ENCODE results near the gene CPNE8. TPM values are rescaled to one million over a fixed set of nuclear protein-coding genes. Genes with fewer than 3 reads are reported as not detected.

CPNE8 gene
- total and polyA plus RNA-seq, 2 experiments from 2014 or later = 3.5 to 4.1 TPM

DNA sequence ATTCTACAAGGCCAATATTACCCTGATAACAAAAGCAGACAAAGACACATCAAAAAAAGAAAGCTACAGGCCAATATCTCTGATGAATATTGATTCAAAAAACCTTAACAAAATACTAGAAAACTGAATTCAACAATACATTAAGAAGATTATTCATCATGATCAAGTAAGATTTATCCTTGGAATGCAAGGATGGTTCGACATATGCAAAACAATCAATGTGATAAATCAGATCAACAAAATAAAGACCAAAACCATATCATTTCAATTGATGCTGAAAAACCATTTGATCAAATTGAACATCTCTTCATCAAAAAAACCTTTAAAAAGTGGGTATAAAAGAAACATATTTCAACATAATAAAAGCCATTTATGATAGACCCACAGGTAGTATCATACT, 117.3 kb downstream of the CPNE8 start:
- no peak for DNase-seq
- H3K4me3 ChIP-seq = no peak overlapping the region
- H3K36me3 ChIP-seq (ENCODE audit: low read depth) = no peaks in the 10 kb centered on the region
- H3K9me2 ChIP-seq (ENCODE audit: insufficient read depth) = no peaks in the 10 kb centered on the region
- TF ChIP-seq EZH2phosphoT487 (IDR thresholded peaks at IDR 0.05; ENCODE audit: insufficient read depth, low read depth) (no peak), EZH2 (IDR thresholded peaks at IDR 0.05; ENCODE audit: insufficient read depth, poor library complexity, severe bottlenecking) (no peak)
- no peak overlapping the region for H3K9ac ChIP-seq
- in situ Hi-C loops (cut with MboI) = no loop called here
- no peaks in the 10 kb centered on the region for H3F3A ChIP-seq (ENCODE audit: insufficient read depth)
- H3K27ac ChIP-seq = no peak overlapping the region
- H3K79me2 ChIP-seq (ENCODE audit: insufficient read depth) = no peaks in the 10 kb centered on the region
- H2AFZ ChIP-seq = no peak overlapping the region
- 50 to 55% methylated on average over 1 of the region's 1 CpG for WGBS, 2 experiments (ENCODE audit: low coverage in 1 of 2, low lambda C conversion rate in 2 of 2, missing lambda C conversion rate in 2 of 2)
- H3K27me3 ChIP-seq (replicated peaks; ENCODE audit: insufficient read depth) = no peaks in the 10 kb centered on the region
- H3K4me1 ChIP-seq (ENCODE audit: insufficient read depth) = no peaks in the 10 kb centered on the region
- no peaks in the 10 kb centered on the region for H3K9me3 ChIP-seq (ENCODE audit: low read depth)
- no peaks in the 10 kb centered on the region for H4K20me1 ChIP-seq (ENCODE audit: insufficient read depth)
- H3K4me2 ChIP-seq (ENCODE audit: unreplicated experiment) = no peak overlapping the region

DNA sequence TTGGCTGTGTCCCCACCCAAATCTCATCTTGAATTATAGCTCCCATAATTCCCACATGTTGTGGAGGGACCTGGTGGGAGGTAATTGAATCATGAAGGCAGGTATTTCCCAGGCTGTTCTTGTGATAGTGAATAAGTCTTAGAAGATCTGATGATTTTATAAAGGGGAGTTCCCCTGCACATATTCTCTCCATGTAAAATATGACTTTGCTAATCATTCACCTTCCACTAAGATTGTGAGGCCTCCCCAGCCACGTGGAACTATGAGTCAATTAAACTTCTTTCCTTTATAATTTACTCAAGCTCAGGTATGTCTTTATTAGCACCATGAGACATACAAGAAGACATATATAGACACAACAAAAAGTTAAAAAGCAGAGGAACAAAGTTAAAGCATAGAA, 120.0 kb downstream of the CPNE8 start:
- Histone ChIP-seq H3K4me1 (ENCODE audit: insufficient read depth) (no peaks in the 10 kb centered on the region), H4K20me1 (ENCODE audit: insufficient read depth) (no peaks in the 10 kb centered on the region), H3F3A (ENCODE audit: insufficient read depth) (no peaks in the 10 kb centered on the region), H3K79me2 (ENCODE audit: insufficient read depth) (no peaks in the 10 kb centered on the region), H3K9ac (no peak overlapping the region), H3K4me2 (ENCODE audit: unreplicated experiment) (no peak overlapping the region), H3K27ac (no peak overlapping the region), H3K4me3 (no peak overlapping the region), H3K27me3 (replicated peaks; ENCODE audit: insufficient read depth) (no peaks in the 10 kb centered on the region), H2AFZ (no peak overlapping the region), H3K36me3 (ENCODE audit: low read depth) (no peaks in the 10 kb centered on the region), H3K9me2 (ENCODE audit: insufficient read depth) (no peaks in the 10 kb centered on the region), H3K9me3 (ENCODE audit: low read depth) (no peaks in the 10 kb centered on the region)
- in situ Hi-C loops (cut with MboI) = no loop called here
- TF ChIP-seq EZH2 (IDR thresholded peaks at IDR 0.05; ENCODE audit: insufficient read depth, poor library complexity, severe bottlenecking) = no peak
- TF ChIP-seq EZH2phosphoT487 (IDR thresholded peaks at IDR 0.05; ENCODE audit: insufficient read depth, low read depth) = no peak
- DNase-seq = no peak
- 38 to 41% methylated on average over 1 of the region's 1 CpG for WGBS, 2 experiments (ENCODE audit: low coverage in 1 of 2, low lambda C conversion rate in 2 of 2, missing lambda C conversion rate in 2 of 2)

DNA sequence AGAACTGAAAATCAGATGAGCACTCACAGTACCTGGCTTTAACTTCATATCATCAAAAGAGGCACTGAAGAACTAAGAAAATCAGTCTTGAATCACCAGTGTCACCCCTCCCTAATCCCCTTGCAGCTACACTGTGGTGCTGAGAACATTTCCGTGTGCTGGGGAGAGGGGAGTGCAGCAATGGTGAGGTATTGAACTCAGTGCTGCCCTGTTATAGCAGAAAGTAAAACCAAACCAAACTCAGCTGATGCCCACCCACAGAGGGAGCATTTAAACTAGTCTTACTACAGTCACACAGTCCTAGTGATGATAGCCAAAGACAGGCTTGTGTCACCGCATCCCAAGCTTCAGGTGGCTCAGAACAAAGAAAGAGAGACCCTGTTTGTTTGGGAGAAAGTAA, 122.1 kb downstream of the CPNE8 start:
- H3K27ac ChIP-seq = no peak overlapping the region
- in situ Hi-C loops (cut with MboI) = no loop called here
- no peaks in the 10 kb centered on the region for H3K27me3 ChIP-seq (replicated peaks; ENCODE audit: insufficient read depth)
- H3K4me3 ChIP-seq = no peak overlapping the region
- no peaks in the 10 kb centered on the region for H3K9me3 ChIP-seq (ENCODE audit: low read depth)
- H3K79me2 ChIP-seq (ENCODE audit: insufficient read depth) = no peaks in the 10 kb centered on the region
- no peak for TF ChIP-seq EZH2phosphoT487 (IDR thresholded peaks at IDR 0.05; ENCODE audit: insufficient read depth, low read depth)
- TF ChIP-seq EZH2 (IDR thresholded peaks at IDR 0.05; ENCODE audit: insufficient read depth, poor library complexity, severe bottlenecking) = no peak
- H3F3A ChIP-seq (ENCODE audit: insufficient read depth) = no peaks in the 10 kb centered on the region
- H3K9me2 ChIP-seq (ENCODE audit: insufficient read depth) = no peaks in the 10 kb centered on the region
- DNase-seq = no peak
- H3K36me3 ChIP-seq (ENCODE audit: low read depth) = no peaks in the 10 kb centered on the region
- H3K9ac ChIP-seq = no peak overlapping the region
- no peaks in the 10 kb centered on the region for H3K4me1 ChIP-seq (ENCODE audit: insufficient read depth)
- H2AFZ ChIP-seq = no peak overlapping the region
- H3K4me2 ChIP-seq (ENCODE audit: unreplicated experiment) = no peak overlapping the region
- WGBS, 2 experiments (ENCODE audit: low coverage in 1 of 2, low lambda C conversion rate in 2 of 2, missing lambda C conversion rate in 2 of 2) = 37 to 44% methylated on average over 2 of the region's 2 CpGs
- no peaks in the 10 kb centered on the region for H4K20me1 ChIP-seq (ENCODE audit: insufficient read depth)

DNA sequence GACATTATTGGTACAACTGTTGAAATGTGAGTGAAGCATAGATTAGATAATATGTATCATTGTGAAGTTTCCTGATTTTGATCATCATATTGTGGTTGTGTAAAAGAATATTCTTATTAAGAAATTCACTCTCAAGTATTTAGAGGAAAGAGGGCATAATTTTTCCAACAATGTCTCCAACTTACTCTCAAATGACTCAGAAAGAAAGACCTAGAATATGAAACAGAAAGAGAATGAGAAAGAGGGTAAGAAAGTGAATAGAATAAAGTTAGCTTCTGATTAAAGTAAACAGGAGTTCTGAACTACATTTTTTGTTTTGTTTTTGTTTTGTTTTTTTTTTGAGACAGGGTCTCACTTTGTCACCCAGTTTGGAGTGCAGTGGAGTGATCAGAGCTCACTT, 123.0 kb downstream of the CPNE8 start:
- Histone ChIP-seq H2AFZ (no peak overlapping the region), H3K36me3 (ENCODE audit: low read depth) (no peaks in the 10 kb centered on the region), H4K20me1 (ENCODE audit: insufficient read depth) (no peaks in the 10 kb centered on the region), H3K4me1 (ENCODE audit: insufficient read depth) (no peaks in the 10 kb centered on the region), H3K79me2 (ENCODE audit: insufficient read depth) (no peaks in the 10 kb centered on the region), H3F3A (ENCODE audit: insufficient read depth) (no peaks in the 10 kb centered on the region), H3K9me3 (ENCODE audit: low read depth) (no peaks in the 10 kb centered on the region), H3K9me2 (ENCODE audit: insufficient read depth) (no peaks in the 10 kb centered on the region), H3K4me2 (ENCODE audit: unreplicated experiment) (no peak overlapping the region), H3K27ac (no peak overlapping the region), H3K9ac (no peak overlapping the region), H3K4me3 (no peak overlapping the region), H3K27me3 (replicated peaks; ENCODE audit: insufficient read depth) (no peaks in the 10 kb centered on the region)
- no peak for DNase-seq
- TF ChIP-seq EZH2phosphoT487 (IDR thresholded peaks at IDR 0.05; ENCODE audit: insufficient read depth, low read depth) = no peak
- TF ChIP-seq EZH2 (IDR thresholded peaks at IDR 0.05; ENCODE audit: insufficient read depth, poor library complexity, severe bottlenecking) = no peak
- in situ Hi-C loops (cut with MboI) = no loop called here

DNA sequence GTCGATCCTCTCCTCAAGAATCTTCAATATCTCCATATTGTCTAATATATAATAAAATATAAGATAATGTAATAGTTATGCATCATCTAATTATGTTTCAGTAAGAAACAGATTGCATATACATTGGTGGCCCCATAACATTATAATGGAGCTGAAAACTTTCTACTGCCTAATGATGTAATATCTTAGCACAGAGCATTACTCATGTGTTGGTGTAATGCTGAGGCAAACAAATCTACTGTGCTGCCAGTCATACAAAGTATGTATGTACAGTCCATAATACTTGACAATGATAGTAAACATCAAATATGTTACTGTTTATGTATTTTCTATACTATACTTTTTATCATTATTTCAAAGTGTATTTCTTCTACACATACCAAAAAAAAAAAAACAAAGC, 128.7 kb downstream of the CPNE8 start:
- TF ChIP-seq EZH2phosphoT487 (IDR thresholded peaks at IDR 0.05; ENCODE audit: insufficient read depth, low read depth) (no peak), EZH2 (IDR thresholded peaks at IDR 0.05; ENCODE audit: insufficient read depth, poor library complexity, severe bottlenecking) (no peak)
- Histone ChIP-seq H3K9ac (no peak overlapping the region), H3K27ac (no peak overlapping the region), H3K9me2 (ENCODE audit: insufficient read depth) (no peaks in the 10 kb centered on the region), H3K79me2 (ENCODE audit: insufficient read depth) (no peaks in the 10 kb centered on the region), H4K20me1 (ENCODE audit: insufficient read depth) (no peaks in the 10 kb centered on the region), H3K4me1 (ENCODE audit: insufficient read depth) (no peaks in the 10 kb centered on the region), H3K4me2 (ENCODE audit: unreplicated experiment) (no peak overlapping the region), H3K27me3 (replicated peaks; ENCODE audit: insufficient read depth) (no peaks in the 10 kb centered on the region), H3K36me3 (ENCODE audit: low read depth) (no peaks in the 10 kb centered on the region), H3K9me3 (ENCODE audit: low read depth) (no peaks in the 10 kb centered on the region), H2AFZ (no peak overlapping the region), H3F3A (ENCODE audit: insufficient read depth) (no peaks in the 10 kb centered on the region), H3K4me3 (no peak overlapping the region)
- no peak for DNase-seq
- in situ Hi-C loops (cut with MboI) = no loop called here
- WGBS, 2 experiments (ENCODE audit: low coverage in 1 of 2, low lambda C conversion rate in 2 of 2, missing lambda C conversion rate in 2 of 2) = 85 to 86% methylated on average over 1 of the region's 1 CpG

Data from GM23248 (cell line).